HG03196 (cell line): Measurements from ENCODE around the gene KREMEN1.

Experiments
- ATAC-seq: cut with Tn5 transposase; IDR thresholded peaks from one replicate; pipeline ENCODE4 v1.9.1; 2021; ENCODE audit not compliant: unreplicated experiment

KREMEN1 gene

GRCh38 chr22:29148036-29148435 is 75.2 kb downstream of the KREMEN1 start:
- no peak for ATAC-seq

- ATAC-seq = no peak
Measured at GRCh38 chr22:29148826-29149225, 76.0 kb downstream of the KREMEN1 start.

GRCh38 chr22:29149841-29150555 is 77.2 kb downstream of the KREMEN1 start:
- no peak for ATAC-seq

- no peak for ATAC-seq
Measured at GRCh38 chr22:29150701-29151100, 77.9 kb downstream of the KREMEN1 start.

- ATAC-seq = no peak
Measured at GRCh38 chr22:29151316-29151715, 78.5 kb downstream of the KREMEN1 start.

- no peak for ATAC-seq
Measured at GRCh38 chr22:29152045-29152953, 79.5 kb downstream of the KREMEN1 start.

GRCh38 chr22:29152954-29153719 is 80.3 kb downstream of the KREMEN1 start:
- no peak for ATAC-seq

- ATAC-seq = no peak
Measured at GRCh38 chr22:29154364-29155048, 81.7 kb downstream of the KREMEN1 start.

- ATAC-seq = no peak
Measured at GRCh38 chr22:29155966-29156365, 83.1 kb downstream of the KREMEN1 start.

- ATAC-seq = no peak
Measured at GRCh38 chr22:29156507-29156906, 83.7 kb downstream of the KREMEN1 start.

- no peak for ATAC-seq
Measured at GRCh38 chr22:29157759-29158535, 85.1 kb downstream of the KREMEN1 start.

- ATAC-seq = no peak
Measured at GRCh38 chr22:29158546-29158945, 85.7 kb downstream of the KREMEN1 start.

- no peak for ATAC-seq
Measured at GRCh38 chr22:29163808-29164207, 91.0 kb downstream of the KREMEN1 start.

- no peak for ATAC-seq
Measured at GRCh38 chr22:29165321-29166060, 92.7 kb downstream of the KREMEN1 start.

GRCh38 chr22:29166180-29166579 is 93.3 kb downstream of the KREMEN1 start:
- ATAC-seq = no peak

GRCh38 chr22:29167032-29167911 is 94.4 kb downstream of the KREMEN1 start:
- ATAC-seq = peak; percentile 89

GRCh38 chr22:29171721-29172120 is 98.9 kb downstream of the KREMEN1 start:
- ATAC-seq = no peak

- no peak for ATAC-seq
Measured at GRCh38 chr22:29172216-29172615, 99.4 kb downstream of the KREMEN1 start.
